Panc1 (cell line): ENCODE measurements around the gene ALKAL2.

Source experiments
- CTCF ChIP-seq: fragments of 450-650 bp; IDR thresholded peaks from 2 replicates; pipeline ENCODE4 v1.5.1; 2017; ENCODE audit warnings: mild to moderate bottlenecking
- SIN3A ChIP-seq: IDR thresholded peaks from 2 replicates; pipeline ENCODE4 v1.6.1; 2012; ENCODE audit warnings: low read depth, mild to moderate bottlenecking, low read length, moderate library complexity, borderline replicate concordance; ENCODE audit not compliant: insufficient read depth

- TF ChIP-seq CTCF (no peak), SIN3A (no peak)
These were observed 38.3 kb downstream of the ALKAL2 start for GRCh38 chr2:249538-250042.
